NCI-H345 treated with DMSO at 0.1 percent for 48 hours (cell line): Measurements from ENCODE around the gene PLPP4.

Experiments used
- DNase-seq: peaks from one replicate; lab custom pipeline; 2025; ENCODE audit not compliant: unreplicated experiment; lab: John Stamatoyannopoulos, UW

PLPP4 gene

GRCh38 chr10:120516426-120516825 lies 59.4 kb downstream of the PLPP4 start:
- DNase-seq = no peak

- DNase-seq = no peak
Measured at GRCh38 chr10:120517196-120517595, 60.2 kb downstream of the PLPP4 start.

- no peak for DNase-seq
Measured at GRCh38 chr10:120517881-120518484, 61.0 kb downstream of the PLPP4 start.

- DNase-seq = no peak
Measured at GRCh38 chr10:120521880-120522279, 64.9 kb downstream of the PLPP4 start.

GRCh38 chr10:120527691-120528090 lies 70.7 kb downstream of the PLPP4 start:
- DNase-seq = no peak

- no peak for DNase-seq
Measured at GRCh38 chr10:120530699-120531098, 73.7 kb downstream of the PLPP4 start.

- no peak for DNase-seq
Measured at GRCh38 chr10:120538091-120538490, 81.1 kb downstream of the PLPP4 start.

GRCh38 chr10:120539076-120539475 lies 82.0 kb downstream of the PLPP4 start:
- no peak for DNase-seq

GRCh38 chr10:120540486-120540885 lies 83.5 kb downstream of the PLPP4 start:
- DNase-seq = no peak

GRCh38 chr10:120541984-120542383 lies 85.0 kb downstream of the PLPP4 start:
- DNase-seq = no peak

- DNase-seq = no peak
Measured at GRCh38 chr10:120542591-120542990, 85.6 kb downstream of the PLPP4 start.

GRCh38 chr10:120543291-120543690 lies 86.3 kb downstream of the PLPP4 start:
- DNase-seq = no peak

- DNase-seq = no peak
Measured at GRCh38 chr10:120548210-120548609, 91.2 kb downstream of the PLPP4 start.

- DNase-seq = no peak
Measured at GRCh38 chr10:120552262-120552661, 95.2 kb downstream of the PLPP4 start.

- no peak for DNase-seq
Measured at GRCh38 chr10:120553911-120554310, 96.9 kb downstream of the PLPP4 start.

- DNase-seq = no peak
Measured at GRCh38 chr10:120555436-120555835, 98.4 kb downstream of the PLPP4 start.

- peak; percentile 45 for DNase-seq
Measured at GRCh38 chr10:120555842-120556532, 99.0 kb downstream of the PLPP4 start.

- no peak for DNase-seq
Measured at GRCh38 chr10:120557311-120557710, 100.3 kb downstream of the PLPP4 start.

GRCh38 chr10:120559800-120560199 lies 102.8 kb downstream of the PLPP4 start:
- DNase-seq = no peak

GRCh38 chr10:120562956-120563355 lies 105.9 kb downstream of the PLPP4 start:
- no peak for DNase-seq

- DNase-seq = no peak
Measured at GRCh38 chr10:120570418-120570817, 113.4 kb downstream of the PLPP4 start.

- DNase-seq = no peak
Measured at GRCh38 chr10:120571266-120571665, 114.2 kb downstream of the PLPP4 start.

- no peak for DNase-seq
Measured at GRCh38 chr10:120572307-120572706, 115.3 kb downstream of the PLPP4 start.
